Gastrocnemius medialis (tissue), 4 donors: ENCODE measurements around the gene NPAS3.

Source experiments
- POLR2A ChIP-seq, 2 donors: fragments of 450-650 bp; IDR thresholded peaks; one replicate each; pipeline ENCODE4 v1.6.1; 2017; ENCODE audit warnings: antibody characterized with exemption in 2 of 2, mild to moderate bottlenecking in 2 of 2, moderate library complexity in 2 of 2
- TF ChIP-seq, protein P1 (sequence below), 5 experiments: fragments of 450-650 bp in 3 of 5; fragments of 200-600 bp in 2 of 5; sonication (generic) in 2 of 5; IDR thresholded peaks in 4 of 5; conservative IDR thresholded peaks in 1 of 5; 1 replicate in 4 of 5; 2 replicates in 1 of 5; pipeline ENCODE4 v1.5.1; 2016 to 2019; ENCODE audit warnings: antibody characterized with exemption in 5 of 5, mild to moderate bottlenecking in 3 of 5, moderate library complexity in 3 of 5

- TF ChIP-seq POLR2A (IDR thresholded peaks at IDR 0.05) = no peak
- TF ChIP-seq, protein P1, sequence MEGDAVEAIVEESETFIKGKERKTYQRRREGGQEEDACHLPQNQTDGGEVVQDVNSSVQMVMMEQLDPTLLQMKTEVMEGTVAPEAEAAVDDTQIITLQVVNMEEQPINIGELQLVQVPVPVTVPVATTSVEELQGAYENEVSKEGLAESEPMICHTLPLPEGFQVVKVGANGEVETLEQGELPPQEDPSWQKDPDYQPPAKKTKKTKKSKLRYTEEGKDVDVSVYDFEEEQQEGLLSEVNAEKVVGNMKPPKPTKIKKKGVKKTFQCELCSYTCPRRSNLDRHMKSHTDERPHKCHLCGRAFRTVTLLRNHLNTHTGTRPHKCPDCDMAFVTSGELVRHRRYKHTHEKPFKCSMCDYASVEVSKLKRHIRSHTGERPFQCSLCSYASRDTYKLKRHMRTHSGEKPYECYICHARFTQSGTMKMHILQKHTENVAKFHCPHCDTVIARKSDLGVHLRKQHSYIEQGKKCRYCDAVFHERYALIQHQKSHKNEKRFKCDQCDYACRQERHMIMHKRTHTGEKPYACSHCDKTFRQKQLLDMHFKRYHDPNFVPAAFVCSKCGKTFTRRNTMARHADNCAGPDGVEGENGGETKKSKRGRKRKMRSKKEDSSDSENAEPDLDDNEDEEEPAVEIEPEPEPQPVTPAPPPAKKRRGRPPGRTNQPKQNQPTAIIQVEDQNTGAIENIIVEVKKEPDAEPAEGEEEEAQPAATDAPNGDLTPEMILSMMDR (IDR thresholded peaks at IDR 0.05 in 4 of 5, conservative IDR thresholded peaks at IDR 0.05 in 1 of 5) = no peak
These were observed 491.8 kb downstream of the NPAS3 start for GRCh38 chr14:33430414-33431035.
